Activated CD4-positive, alpha-beta T cell treated with anti-CD3 and anti-CD28 coated beads, Interleukin-2, amount 50 U/mL, for 1 hour (primary cell): ENCODE data around the gene PAEP.

Source experiments
- DNase-seq: peaks from one replicate; pipeline ENCODE4 v3.0.0-alpha.2; 2020

Gene PAEP

GRCh38 chr9:135551456-135551855 lies 10.1 kb upstream of the PAEP start:
- DNase-seq = no peak

DNA sequence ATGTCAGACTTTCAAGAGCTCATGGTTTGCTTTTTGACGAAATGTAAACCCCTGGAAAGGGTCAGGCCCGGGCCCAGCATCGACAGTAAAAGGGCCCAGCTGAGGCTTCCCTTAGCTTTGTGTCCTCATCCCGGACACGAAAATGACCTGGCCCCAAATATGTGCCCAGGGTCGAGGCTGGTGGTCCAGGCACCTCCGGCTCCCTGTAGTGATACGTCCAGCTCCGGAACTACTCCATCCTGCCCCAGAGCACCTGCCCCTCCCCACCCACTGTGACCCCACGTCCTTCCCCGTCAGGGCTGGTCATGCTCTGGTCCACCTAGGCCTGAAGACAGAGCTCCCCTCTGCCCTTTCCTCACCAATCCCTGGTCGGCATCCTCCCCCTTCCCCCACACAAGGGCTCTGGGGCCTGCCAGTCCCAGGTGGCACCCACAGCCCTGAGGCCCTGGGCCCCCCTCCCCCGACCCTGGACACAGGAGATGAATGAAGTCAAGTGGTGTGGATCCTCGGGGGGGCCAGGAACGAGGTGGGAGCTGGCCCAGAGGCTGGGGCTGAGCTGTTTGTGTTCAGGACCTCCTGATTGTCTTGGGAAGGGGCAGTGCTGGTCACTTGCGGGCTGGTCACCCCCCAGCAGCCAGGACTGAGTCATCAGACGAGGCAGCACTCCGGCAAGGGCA lies 9.4 kb upstream of the PAEP start:
- no peak for DNase-seq

- no peak for DNase-seq
Observed at GRCh38 chr9:135552698-135553171, 8.8 kb upstream of the PAEP start.

- DNase-seq = no peak
Observed at GRCh38 chr9:135554718-135555117, 6.8 kb upstream of the PAEP start.

- DNase-seq = no peak
Observed at GRCh38 chr9:135555203-135555602, 6.4 kb upstream of the PAEP start.

DNA sequence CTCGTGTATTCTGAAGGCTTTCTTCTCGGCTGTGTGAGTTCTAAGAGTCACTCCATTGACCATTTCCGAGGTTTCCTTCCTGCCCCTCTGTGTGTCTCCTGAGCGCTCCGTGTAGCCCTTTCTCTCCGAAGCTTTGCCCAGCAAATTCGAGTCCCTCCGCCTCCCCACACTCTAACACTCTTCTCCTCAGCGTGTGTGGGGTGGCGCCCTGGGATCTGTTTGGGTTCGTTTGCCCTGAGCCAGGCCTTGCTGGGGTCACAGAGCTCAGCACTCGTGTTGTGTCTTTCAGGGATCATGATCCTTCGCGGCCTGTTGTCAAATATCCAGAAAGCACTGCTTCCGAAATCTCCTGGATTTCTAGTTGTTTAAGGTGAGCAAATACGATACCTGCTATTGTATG lies 5.6 kb upstream of the PAEP start:
- DNase-seq = no peak

DNA sequence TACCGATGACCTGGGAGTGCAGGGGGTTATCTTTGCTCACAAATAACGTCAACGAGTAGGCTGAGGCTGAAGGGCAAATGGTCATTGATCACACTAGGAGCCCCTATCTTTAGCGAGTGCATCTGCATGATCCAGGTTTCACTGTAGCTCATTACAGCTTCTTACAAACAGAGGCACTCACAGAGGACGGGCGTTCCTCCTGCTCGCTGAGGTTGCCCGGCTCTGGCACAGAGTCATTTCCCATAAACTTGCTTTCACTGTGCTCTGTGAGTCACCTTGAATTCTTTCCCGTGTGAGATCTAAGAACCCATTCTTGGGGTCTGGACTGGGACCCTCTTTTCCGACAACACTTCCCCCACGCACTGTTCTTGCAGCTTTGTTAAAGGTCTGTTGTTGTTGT lies 1.9 kb upstream of the PAEP start:
- no peak for DNase-seq

DNA sequence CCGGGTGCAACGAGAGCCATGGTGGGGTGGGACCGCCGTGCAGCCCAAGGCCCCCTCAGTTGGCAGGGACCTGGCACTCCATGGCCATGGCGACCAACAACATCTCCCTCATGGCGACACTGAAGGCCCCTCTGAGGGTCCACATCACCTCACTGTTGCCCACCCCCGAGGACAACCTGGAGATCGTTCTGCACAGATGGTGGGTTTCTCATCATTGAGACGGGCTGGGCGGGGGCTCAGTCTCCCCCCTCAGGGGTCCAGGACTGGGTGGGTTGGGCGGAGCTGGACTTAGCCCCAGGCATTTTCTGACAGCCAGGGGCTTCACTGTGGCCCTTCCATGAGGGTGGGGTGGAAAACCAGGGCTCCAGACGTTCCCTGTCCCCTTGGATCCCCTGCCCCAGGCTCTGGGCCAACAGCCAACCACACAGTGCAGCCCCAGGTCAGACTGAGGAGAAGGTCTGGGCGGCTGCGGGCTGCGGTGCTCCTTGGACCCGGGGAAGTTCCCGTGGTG lies 734 bp downstream of the PAEP start:
- no peak for DNase-seq

DNA sequence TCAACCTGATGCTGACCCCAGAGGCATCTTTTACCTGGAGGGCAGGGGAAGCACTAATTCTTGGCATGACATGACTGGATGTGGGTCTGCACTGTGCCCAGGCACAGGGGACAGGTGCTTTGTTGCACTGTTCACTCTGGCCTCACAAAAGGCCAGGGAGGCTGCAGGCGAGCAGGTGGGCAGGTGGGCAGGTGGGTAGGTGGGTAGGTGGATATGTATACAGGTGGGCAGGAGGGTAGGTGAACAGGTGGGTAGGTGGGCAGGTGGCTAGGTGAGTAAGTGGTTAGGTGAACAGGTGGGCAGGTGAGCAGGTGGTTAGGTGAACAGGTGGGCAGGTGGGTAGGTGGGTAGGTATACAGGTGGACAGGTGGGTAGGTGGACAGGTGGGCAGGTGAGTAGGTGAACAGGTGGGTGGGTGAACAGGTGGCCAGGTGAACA lies 1.5 kb downstream of the PAEP start:
- DNase-seq = no peak

- no peak for DNase-seq
Observed at GRCh38 chr9:135563858-135564257, 2.3 kb downstream of the PAEP start.

DNA sequence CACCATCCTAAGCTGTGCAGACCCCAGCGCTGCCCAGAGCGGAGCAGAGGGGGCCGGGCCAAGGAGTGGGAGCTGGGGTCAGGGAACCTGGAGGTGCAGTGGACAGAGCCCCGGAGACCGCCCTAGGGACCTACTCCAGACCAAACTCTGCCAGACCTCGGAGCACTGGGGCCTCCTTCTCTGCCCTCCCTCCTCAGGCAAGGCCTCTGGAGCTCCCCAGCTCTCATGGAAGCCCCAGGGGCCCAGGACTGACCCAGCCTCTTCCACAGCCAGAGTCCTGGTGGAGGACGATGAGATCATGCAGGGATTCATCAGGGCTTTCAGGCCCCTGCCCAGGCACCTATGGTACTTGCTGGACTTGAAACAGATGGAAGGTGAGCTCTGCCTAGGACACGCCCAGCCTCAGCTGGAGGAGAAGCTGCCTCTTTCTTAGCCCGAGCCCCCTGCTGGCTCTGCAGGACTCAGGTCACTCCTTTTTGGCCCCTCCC lies 3.6 kb downstream of the PAEP start:
- no peak for DNase-seq

GRCh38 chr9:135565636-135566035 lies 4.1 kb downstream of the PAEP start:
- DNase-seq = no peak

GRCh38 chr9:135566552-135566951 lies 5.0 kb downstream of the PAEP start:
- no peak for DNase-seq

- DNase-seq = no peak
Observed at GRCh38 chr9:135567311-135567710, 5.8 kb downstream of the PAEP start.

GRCh38 chr9:135568026-135568425 lies 6.5 kb downstream of the PAEP start:
- no peak for DNase-seq

DNA sequence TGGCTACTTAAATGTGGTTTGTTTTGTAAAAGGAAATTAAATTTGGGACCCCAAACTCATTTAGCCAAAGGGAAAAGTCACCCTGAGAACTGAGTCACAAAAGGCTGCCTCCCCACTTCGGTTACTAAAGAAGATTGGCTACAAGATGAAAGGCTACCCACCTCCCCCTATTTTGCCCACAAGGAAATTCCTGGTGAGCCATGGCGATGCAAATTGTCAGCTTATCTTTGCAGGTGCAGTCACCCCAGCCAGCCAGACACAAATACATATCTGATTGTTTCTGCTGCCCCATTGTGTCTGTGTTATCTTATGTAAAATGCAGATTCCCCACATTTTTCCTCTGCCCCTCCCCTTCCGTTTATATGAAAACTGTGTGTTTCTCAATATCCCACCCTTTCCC lies 8.9 kb downstream of the PAEP start:
- no peak for DNase-seq

DNA sequence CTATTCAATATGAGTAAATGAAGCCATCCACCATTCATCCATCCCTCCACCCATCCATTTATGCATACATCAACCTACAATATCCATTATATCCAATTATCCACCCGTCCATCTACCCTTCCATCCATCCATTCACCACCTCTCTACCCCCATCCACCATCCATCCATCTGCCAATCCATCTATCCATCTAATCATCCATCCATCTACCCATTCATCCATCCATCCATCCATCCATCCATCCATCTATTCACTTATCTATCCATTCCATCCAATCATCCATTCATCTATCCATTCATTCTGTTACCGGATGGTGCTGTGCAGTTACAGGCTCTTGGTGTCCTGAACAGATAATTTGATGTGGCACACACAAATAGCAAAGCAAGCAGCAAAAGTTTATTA lies 10.7 kb downstream of the PAEP start:
- DNase-seq = no peak

- DNase-seq = no peak
Observed at GRCh38 chr9:135573124-135573523, 11.6 kb downstream of the PAEP start.

GRCh38 chr9:135574331-135574730 lies 12.8 kb downstream of the PAEP start:
- no peak for DNase-seq

GRCh38 chr9:135574943-135575342 lies 13.4 kb downstream of the PAEP start:
- DNase-seq = no peak

- DNase-seq = no peak
Observed at GRCh38 chr9:135575995-135576631, 14.6 kb downstream of the PAEP start.

- no peak for DNase-seq
Observed at GRCh38 chr9:135577256-135577655, 15.7 kb downstream of the PAEP start.

DNA sequence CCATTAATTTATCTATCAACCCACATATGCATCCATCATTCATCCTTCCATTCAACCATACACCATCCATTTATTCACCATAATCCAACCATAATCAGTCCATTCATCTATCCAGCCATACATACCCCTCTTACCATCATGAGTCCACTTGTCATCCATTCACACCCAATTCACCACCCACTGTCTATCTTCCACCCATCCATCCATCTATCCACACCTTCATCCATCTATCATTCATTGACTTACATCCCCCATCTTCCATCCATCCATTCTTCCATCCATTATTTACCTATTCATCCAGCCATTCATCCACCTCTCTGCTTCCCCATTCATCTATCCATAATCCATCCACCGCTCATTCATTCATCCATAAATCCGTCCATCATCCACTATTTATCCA lies 17.8 kb downstream of the PAEP start:
- no peak for DNase-seq

- no peak for DNase-seq
Observed at GRCh38 chr9:135579889-135580660, 18.5 kb downstream of the PAEP start.
